HEK293 (cell line): ENCODE results near the gene GPBAR1.

ENCODE experiments used
- CTCF ChIP-seq: fragments of 450-650 bp; formaldehyde crosslinking; IDR thresholded peaks from 2 replicates; pipeline ENCODE4 v1.5.1; 2016; ENCODE audit warnings: missing biosample characterization, missing genetic modification characterization
- YY1 ChIP-seq: fragments of 450-650 bp; formaldehyde crosslinking; IDR thresholded peaks from 2 replicates; pipeline ENCODE4 v1.5.1; 2018; ENCODE audit warnings: missing biosample characterization, missing genetic modification characterization
- YY2 ChIP-seq: fragments of 450-650 bp; formaldehyde crosslinking; IDR thresholded peaks from 2 replicates; pipeline ENCODE4 v1.5.1; 2016; ENCODE audit warnings: missing biosample characterization, missing genetic modification characterization
- ZNF121 ChIP-seq: fragments of 450-650 bp; formaldehyde crosslinking; IDR thresholded peaks from 2 replicates; pipeline ENCODE4 v1.5.1; 2016; ENCODE audit warnings: missing biosample characterization, missing genetic modification characterization
- ZNF184 ChIP-seq: fragments of 450-650 bp; IDR thresholded peaks from 2 replicates; pipeline ENCODE4 v1.5.1; 2018; ENCODE audit warnings: missing biosample characterization, mild to moderate bottlenecking, missing genetic modification characterization
- ZNF558 ChIP-seq: fragments of 450-650 bp; formaldehyde crosslinking; IDR thresholded peaks from 2 replicates; pipeline ENCODE4 v1.5.1; 2016; ENCODE audit warnings: missing biosample characterization, missing genetic modification characterization
- ZNF777 ChIP-seq: fragments of 450-650 bp; formaldehyde crosslinking; IDR thresholded peaks from 2 replicates; pipeline ENCODE4 v1.5.1; 2017; ENCODE audit warnings: missing biosample characterization, missing genetic modification characterization, borderline replicate concordance
- ZNF792 ChIP-seq: fragments of 450-650 bp; formaldehyde crosslinking; IDR thresholded peaks from 2 replicates; pipeline ENCODE4 v1.5.1; 2016; ENCODE audit warnings: missing biosample characterization, missing genetic modification characterization
- TF ChIP-seq, protein P1 (sequence below): fragments of 450-650 bp; formaldehyde crosslinking; IDR thresholded peaks from 2 replicates; pipeline ENCODE4 v1.5.1; 2017; ENCODE audit warnings: missing biosample characterization, missing genetic modification characterization

- peak; percentile 76 for TF ChIP-seq CTCF (tag by site-specific recombination)
- TF ChIP-seq, protein P1, sequence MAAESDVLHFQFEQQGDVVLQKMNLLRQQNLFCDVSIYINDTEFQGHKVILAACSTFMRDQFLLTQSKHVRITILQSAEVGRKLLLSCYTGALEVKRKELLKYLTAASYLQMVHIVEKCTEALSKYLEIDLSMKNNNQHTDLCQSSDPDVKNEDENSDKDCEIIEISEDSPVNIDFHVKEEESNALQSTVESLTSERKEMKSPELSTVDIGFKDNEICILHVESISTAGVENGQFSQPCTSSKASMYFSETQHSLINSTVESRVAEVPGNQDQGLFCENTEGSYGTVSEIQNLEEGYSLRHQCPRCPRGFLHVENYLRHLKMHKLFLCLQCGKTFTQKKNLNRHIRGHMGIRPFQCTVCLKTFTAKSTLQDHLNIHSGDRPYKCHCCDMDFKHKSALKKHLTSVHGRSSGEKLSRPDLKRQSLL (tag by site-specific recombination) = no peak
- TF ChIP-seq ZNF777 = no peak
- no peak for TF ChIP-seq ZNF792 (tag by site-specific recombination)
- TF ChIP-seq YY1 (tag by site-specific recombination) = peak; percentile 87
- no peak for TF ChIP-seq ZNF121 (tag by site-specific recombination)
- no peak for TF ChIP-seq ZNF184
- TF ChIP-seq ZNF558 = no peak
- TF ChIP-seq YY2 (tag by site-specific recombination) = peak; percentile 87
Observed at GRCh38 chr2:218269900-218270720, 9.3 kb downstream of the GPBAR1 start, which contains the start of the genes AAMP and PNKD.
